Measurements from ENCODE around the gene RCSD1.

The RCSD1 gene

DNA sequence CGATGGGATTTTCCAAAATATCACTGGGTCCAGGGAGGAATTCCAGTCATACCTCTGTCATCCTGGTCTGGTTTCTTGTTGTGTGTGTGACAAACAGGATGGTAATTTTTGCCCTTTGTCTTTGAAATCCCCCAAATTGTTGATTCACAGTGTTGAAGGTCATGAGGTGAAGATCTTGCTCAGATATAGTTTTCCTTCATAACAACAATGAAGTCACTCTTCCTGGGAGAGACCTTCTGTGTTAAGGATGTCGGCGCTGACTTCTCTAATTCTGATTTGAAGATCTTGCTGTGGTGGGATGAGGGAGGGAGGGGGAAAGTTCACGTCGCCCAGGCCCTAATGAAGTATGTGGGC lies 59.5 kb downstream of the RCSD1 start:
- Histone ChIP-seq H4K20me1 (ENCODE audit: insufficient read depth, low read length) (no peaks in the 10 kb centered on the region), H3K9me3 (ENCODE audit: low read length) (no peaks in the 10 kb centered on the region), H3K4me2 (ENCODE audit: low read length) (no peak overlapping the region), H3K36me3 (ENCODE audit: insufficient read depth, low read length) (peaks cover 89% of the 10 kb centered on the region), H3K9me2 (ENCODE audit: low read depth, low read length) (no peaks in the 10 kb centered on the region), H2AFZ (ENCODE audit: low read length) (no peak overlapping the region), H3K27ac (ENCODE audit: low read depth, low read length, poor library complexity, severe bottlenecking) (no peak overlapping the region), H3K27me3 (ENCODE audit: insufficient read depth, low read length) (no peaks in the 10 kb centered on the region), H3K4me3 (ENCODE audit: low read depth, low read length, poor library complexity, severe bottlenecking) (no peak overlapping the region), H3K9ac (ENCODE audit: low read length) (no peak overlapping the region), H3K4me1 (ENCODE audit: insufficient read depth, low read length, severe bottlenecking) (peaks cover 16% of the 10 kb centered on the region), H3F3A (ENCODE audit: insufficient read depth, low read length) (no peaks in the 10 kb centered on the region), H3K79me2 (ENCODE audit: insufficient read depth, low read length) (no peaks in the 10 kb centered on the region)
- TF ChIP-seq, protein P1, sequence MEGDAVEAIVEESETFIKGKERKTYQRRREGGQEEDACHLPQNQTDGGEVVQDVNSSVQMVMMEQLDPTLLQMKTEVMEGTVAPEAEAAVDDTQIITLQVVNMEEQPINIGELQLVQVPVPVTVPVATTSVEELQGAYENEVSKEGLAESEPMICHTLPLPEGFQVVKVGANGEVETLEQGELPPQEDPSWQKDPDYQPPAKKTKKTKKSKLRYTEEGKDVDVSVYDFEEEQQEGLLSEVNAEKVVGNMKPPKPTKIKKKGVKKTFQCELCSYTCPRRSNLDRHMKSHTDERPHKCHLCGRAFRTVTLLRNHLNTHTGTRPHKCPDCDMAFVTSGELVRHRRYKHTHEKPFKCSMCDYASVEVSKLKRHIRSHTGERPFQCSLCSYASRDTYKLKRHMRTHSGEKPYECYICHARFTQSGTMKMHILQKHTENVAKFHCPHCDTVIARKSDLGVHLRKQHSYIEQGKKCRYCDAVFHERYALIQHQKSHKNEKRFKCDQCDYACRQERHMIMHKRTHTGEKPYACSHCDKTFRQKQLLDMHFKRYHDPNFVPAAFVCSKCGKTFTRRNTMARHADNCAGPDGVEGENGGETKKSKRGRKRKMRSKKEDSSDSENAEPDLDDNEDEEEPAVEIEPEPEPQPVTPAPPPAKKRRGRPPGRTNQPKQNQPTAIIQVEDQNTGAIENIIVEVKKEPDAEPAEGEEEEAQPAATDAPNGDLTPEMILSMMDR (IDR thresholded peaks at IDR 0.05; ENCODE audit: low read length), result no peak
- TF ChIP-seq EZH2 (IDR thresholded peaks at IDR 0.05; ENCODE audit: borderline replicate concordance, low read length), result no peak

DNA sequence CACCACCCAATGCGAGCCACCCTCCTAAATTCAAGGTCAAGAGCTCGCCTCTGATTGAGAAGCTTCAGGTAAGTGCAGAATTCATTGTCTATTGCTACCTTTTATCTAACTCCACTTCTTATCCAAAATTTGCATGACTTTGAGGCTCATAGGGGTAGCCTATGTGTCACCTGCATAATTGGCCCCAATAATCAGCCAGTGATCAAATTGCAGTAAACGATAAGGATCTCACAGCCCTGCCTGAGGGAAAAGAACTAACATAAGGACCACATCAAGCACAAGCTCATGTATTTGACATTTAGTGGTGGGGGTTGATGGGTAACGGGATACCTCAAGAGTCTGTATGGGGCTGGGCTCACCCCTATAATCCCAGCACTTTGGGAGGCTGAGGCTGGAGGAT lies 60.0 kb downstream of the RCSD1 start:
- Histone ChIP-seq H3K4me2 (ENCODE audit: low read length) (no peak overlapping the region), H3K4me1 (ENCODE audit: insufficient read depth, low read length, severe bottlenecking) (peaks cover 16% of the 10 kb centered on the region), H3K79me2 (ENCODE audit: insufficient read depth, low read length) (no peaks in the 10 kb centered on the region), H3K36me3 (ENCODE audit: insufficient read depth, low read length) (peaks cover 89% of the 10 kb centered on the region), H3K27ac (ENCODE audit: low read depth, low read length, poor library complexity, severe bottlenecking) (no peak overlapping the region), H3K27me3 (ENCODE audit: insufficient read depth, low read length) (no peaks in the 10 kb centered on the region), H2AFZ (ENCODE audit: low read length) (no peak overlapping the region), H3K4me3 (ENCODE audit: low read depth, low read length, poor library complexity, severe bottlenecking) (no peak overlapping the region), H4K20me1 (ENCODE audit: insufficient read depth, low read length) (no peaks in the 10 kb centered on the region), H3K9ac (ENCODE audit: low read length) (no peak overlapping the region), H3K9me2 (ENCODE audit: low read depth, low read length) (no peaks in the 10 kb centered on the region), H3F3A (ENCODE audit: insufficient read depth, low read length) (no peaks in the 10 kb centered on the region), H3K9me3 (ENCODE audit: low read length) (no peaks in the 10 kb centered on the region)
- TF ChIP-seq, protein P1 (IDR thresholded peaks at IDR 0.05; ENCODE audit: low read length), result no peak
- no peak for TF ChIP-seq EZH2 (IDR thresholded peaks at IDR 0.05; ENCODE audit: borderline replicate concordance, low read length)

DNA sequence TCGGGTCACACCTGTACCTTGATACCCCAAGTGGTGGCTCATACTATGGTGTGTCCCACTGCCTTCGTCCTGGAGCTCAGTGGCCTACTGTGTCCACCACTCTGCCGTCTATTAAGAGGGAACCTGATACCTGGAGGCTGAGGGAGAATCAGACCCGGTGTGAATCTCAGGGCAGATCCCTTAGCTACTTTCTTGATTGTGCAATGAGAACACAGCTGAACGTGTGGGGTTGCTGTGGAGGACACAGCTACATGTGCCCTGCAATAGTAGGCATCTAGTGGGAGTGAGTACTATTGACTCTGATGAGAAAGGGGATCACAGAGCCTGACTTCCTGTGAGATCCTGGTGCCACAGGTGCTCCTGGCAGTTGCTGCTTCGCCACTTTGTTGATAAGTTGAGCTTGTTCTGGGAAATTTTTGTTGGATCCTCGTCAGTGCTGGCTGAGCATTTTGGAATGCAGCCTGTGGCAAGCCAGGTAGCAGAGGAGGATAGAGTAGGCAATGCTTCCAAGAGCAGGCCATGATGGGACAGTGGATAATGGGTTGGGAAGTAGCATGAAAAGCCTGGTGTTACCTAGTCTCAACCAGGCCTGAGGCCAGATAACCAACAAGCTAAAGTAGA lies 63.5 kb downstream of the RCSD1 start:
- no peaks in the 10 kb centered on the region for H3F3A ChIP-seq (ENCODE audit: insufficient read depth, low read length)
- H3K9me2 ChIP-seq (ENCODE audit: low read depth, low read length), result no peaks in the 10 kb centered on the region
- no peak overlapping the region for H3K4me3 ChIP-seq (ENCODE audit: low read depth, low read length, poor library complexity, severe bottlenecking)
- H3K4me2 ChIP-seq (ENCODE audit: low read length), result no peak overlapping the region
- H3K27ac ChIP-seq (ENCODE audit: low read depth, low read length, poor library complexity, severe bottlenecking), result no peak overlapping the region
- TF ChIP-seq EZH2 (IDR thresholded peaks at IDR 0.05; ENCODE audit: borderline replicate concordance, low read length), result no peak
- TF ChIP-seq, protein P1 (IDR thresholded peaks at IDR 0.05; ENCODE audit: low read length), result no peak
- H4K20me1 ChIP-seq (ENCODE audit: insufficient read depth, low read length), result no peaks in the 10 kb centered on the region
- no peaks in the 10 kb centered on the region for H3K79me2 ChIP-seq (ENCODE audit: insufficient read depth, low read length)
- H3K27me3 ChIP-seq (ENCODE audit: insufficient read depth, low read length), result no peaks in the 10 kb centered on the region
- H3K36me3 ChIP-seq (ENCODE audit: insufficient read depth, low read length), result peaks cover 98% of the 10 kb centered on the region
- H3K9ac ChIP-seq (ENCODE audit: low read length), result no peak overlapping the region
- H3K4me1 ChIP-seq (ENCODE audit: insufficient read depth, low read length, severe bottlenecking), result no peaks in the 10 kb centered on the region
- no peaks in the 10 kb centered on the region for H3K9me3 ChIP-seq (ENCODE audit: low read length)
- no peak overlapping the region for H2AFZ ChIP-seq (ENCODE audit: low read length)

All from OCI-LY1 (cell line).